ENCODE data around the gene PTPRO.

Gene PTPRO

DNA sequence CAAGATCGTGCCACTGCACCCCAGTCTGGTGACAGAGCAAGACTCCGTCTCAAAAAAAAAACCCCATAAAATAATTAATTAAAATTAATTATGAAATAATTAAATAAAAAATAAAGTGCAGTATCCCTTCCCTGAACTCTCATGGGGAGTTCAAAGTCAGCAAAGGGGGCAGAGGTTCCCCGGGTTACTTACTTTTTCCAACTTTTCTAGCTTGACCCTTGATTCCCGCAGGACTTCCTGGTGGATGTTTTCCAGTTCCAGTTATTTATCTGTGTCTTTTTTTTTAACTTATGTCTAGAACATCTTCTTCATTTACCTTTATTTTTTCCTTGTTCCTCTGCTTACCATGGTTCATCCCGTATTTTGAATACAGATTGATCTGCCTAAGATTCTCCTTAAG, 269.5 kb downstream of the PTPRO start:
- Mint-ChIP-seq H3K4me3 (no peak overlapping the region), H3K4me1 (ENCODE audit: low read depth) (peaks cover 10% of the 10 kb centered on the region), H3K27me3 (peaks cover 5% of the 10 kb centered on the region), H3K27ac (no peak overlapping the region), H3K9me3 (no peaks in the 10 kb centered on the region), H3K36me3 (ENCODE audit: low read depth) (no peaks in the 10 kb centered on the region)
- DNase-seq = no peak

DNA sequence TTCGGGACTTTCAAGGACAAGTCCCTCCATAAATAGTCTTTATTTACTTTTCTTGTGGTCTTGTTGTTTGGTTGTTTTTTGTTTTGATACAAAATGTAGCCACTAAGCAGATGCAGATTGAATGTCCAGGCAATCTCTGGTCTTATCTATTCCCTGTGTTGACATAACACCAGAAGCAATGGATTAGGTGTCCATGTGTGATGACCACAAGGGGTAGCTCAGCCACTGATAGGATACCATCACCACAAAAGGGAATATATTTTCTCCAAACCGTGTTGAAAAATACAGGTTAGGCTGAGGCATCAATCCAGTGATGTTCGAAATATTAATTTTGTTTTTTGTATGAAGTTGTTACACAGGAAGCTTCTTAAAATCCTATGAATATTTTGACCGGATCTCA, 270.6 kb downstream of the PTPRO start:
- DNase-seq = no peak
- no peaks in the 10 kb centered on the region for H3K36me3 Mint-ChIP-seq (ENCODE audit: low read depth)
- no peak overlapping the region for H3K27ac Mint-ChIP-seq
- no peaks in the 10 kb centered on the region for H3K9me3 Mint-ChIP-seq
- H3K27me3 Mint-ChIP-seq = peaks cover 5% of the 10 kb centered on the region
- peaks cover 10% of the 10 kb centered on the region for H3K4me1 Mint-ChIP-seq (ENCODE audit: low read depth)
- no peak overlapping the region for H3K4me3 Mint-ChIP-seq

DNA sequence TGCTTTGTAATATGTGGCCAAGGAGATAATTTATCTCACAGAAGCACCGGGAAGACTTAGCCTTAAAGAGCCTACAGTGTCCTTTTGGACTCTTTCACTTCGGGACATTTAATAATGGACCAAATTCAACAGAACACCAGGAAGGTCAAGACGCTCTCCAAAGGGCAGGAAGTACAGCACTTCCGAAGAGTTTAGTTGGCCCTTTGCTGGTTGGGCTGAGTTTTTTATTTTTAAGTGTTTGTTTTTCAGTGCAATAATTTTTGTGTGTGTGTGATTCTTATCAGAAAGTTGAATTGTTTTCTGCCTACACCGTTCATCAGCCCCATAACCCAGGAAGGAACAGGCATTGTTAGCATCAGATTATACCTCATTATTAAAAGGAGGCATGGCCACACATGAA, 273.9 kb downstream of the PTPRO start:
- H3K4me1 Mint-ChIP-seq (ENCODE audit: low read depth) = peaks cover 9% of the 10 kb centered on the region
- DNase-seq = no peak
- no peaks in the 10 kb centered on the region for H3K9me3 Mint-ChIP-seq
- no peaks in the 10 kb centered on the region for H3K36me3 Mint-ChIP-seq (ENCODE audit: low read depth)
- no peak overlapping the region for H3K27ac Mint-ChIP-seq
- no peak overlapping the region for H3K4me3 Mint-ChIP-seq
- no peaks in the 10 kb centered on the region for H3K27me3 Mint-ChIP-seq

DNA sequence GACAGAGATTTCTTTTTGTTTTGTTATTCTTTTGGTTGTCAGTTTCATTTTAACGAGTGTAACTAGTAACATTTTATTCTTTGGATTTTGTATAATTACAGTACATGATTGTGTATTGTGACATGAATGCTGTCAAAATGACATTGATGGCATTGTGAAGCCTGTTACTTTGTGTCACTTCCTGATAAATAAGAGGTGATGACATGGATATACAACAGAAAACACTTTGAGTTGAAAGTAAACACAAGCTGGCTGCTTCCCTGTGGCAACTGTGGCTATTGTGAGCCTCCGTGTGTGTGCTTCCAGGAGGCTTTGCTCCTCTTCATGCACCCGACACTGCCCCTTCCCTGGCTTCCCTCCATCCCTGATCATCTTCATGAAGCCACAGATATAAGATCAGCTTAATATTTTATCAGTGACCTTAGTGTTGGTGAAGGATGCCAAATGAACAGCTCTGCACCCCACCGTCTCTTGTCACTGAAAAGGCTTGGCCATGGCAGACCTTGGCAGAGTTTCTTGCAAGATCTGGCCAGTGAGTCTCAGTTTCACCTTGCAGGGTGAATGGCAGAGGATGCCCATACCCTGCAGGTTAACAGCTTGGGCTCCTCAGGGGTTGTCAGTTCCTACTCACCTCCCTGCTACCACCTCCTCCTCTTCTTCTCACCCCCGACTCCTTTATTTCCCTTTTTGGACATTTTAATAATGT, 275.0 kb downstream of the PTPRO start:
- Mint-ChIP-seq H3K27me3 (peaks cover 2% of the 10 kb centered on the region), H3K4me3 (no peak overlapping the region)

DNA sequence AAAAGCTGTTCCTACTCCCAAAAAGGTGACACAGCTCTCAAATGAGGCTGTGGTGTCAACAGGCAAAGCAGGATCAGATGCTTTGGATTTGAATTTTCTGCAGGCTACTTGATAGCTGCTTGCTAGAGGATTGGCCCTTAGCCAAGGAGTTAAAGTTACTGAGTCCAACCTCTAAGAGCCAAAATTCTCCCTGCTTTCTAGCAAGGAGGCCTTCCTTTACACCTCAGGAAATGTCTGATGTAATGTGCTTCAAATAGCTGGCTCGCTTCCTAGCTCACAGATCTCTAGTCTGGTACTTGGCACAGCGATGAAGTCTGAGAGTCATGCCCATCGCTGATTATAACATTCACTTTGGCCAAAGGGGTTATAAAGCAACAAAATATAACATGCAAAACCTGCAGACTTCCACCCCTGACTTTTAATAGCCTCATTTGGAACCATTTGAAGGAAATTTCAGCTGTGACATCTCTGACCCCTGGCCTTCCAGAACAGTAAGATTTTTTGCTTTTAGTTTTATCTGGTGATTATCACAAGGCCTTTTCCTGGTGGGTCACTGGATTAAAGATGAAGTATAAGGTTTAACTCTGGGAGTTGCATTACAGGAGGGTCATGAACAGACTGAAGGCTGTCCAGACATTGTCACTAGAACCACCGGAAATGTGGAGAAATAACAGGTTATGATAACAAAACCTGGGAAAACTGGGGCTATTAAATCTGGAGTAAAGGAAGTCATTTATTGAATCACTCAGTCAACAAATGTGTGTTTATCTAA, 277.1 kb downstream of the PTPRO start:
- H3K27me3 Mint-ChIP-seq = peaks cover 5% of the 10 kb centered on the region
- H3K4me1 Mint-ChIP-seq (ENCODE audit: low read depth) = peaks cover 19% of the 10 kb centered on the region
- no peak overlapping the region for H3K27ac Mint-ChIP-seq
- no peaks in the 10 kb centered on the region for H3K9me3 Mint-ChIP-seq
- no peaks in the 10 kb centered on the region for H3K36me3 Mint-ChIP-seq (ENCODE audit: low read depth)
- no peak for DNase-seq
- no peak overlapping the region for H3K4me3 Mint-ChIP-seq

More for the DNA sequence above, 275.0 kb downstream of the PTPRO start:
- peaks cover 18% of the 10 kb centered on the region for H3K4me1 Mint-ChIP-seq (ENCODE audit: low read depth)
- H3K36me3 Mint-ChIP-seq (ENCODE audit: low read depth) = no peaks in the 10 kb centered on the region
- H3K9me3 Mint-ChIP-seq = no peaks in the 10 kb centered on the region
- DNase-seq = no peak
- no peak overlapping the region for H3K27ac Mint-ChIP-seq

DNA sequence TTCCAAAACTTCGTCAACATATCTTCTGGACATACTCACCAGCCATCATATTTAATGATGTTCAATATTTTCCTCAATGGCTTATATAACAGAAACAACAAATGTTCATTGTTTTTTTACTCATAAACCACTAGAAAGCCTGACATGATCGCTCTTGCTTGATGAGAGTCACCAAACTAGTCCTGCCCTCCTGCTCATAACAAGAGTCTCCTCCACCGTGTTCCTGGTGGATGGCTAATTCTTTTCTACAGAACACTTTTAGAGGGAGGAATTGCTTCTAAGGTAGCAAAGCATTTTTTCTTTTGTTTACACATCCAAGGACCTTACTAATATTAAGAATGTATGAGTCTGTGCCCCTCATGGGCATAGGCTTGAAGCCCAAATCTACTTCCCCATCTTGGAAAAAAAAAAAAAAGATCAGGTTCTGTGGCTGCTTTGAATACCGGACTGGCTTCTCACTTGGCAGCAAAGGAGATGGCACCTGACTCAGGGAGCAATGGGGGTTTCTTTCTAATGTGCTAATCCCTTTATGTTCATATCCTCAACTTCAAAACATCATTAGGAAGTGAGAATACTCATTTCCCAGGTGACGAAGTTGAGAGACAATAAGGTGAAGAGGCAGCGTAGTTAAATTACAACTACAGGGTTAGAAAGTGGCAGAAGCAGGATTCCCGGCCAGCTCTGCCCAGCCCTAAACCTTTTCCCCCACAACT, 278.1 kb downstream of the PTPRO start:
- Mint-ChIP-seq H3K36me3 (ENCODE audit: low read depth) (no peaks in the 10 kb centered on the region), H3K9me3 (no peaks in the 10 kb centered on the region), H3K27ac (peak overlapping the region; percentile 54), H3K27me3 (peaks cover 9% of the 10 kb centered on the region), H3K4me1 (ENCODE audit: low read depth) (peaks cover 19% of the 10 kb centered on the region), H3K4me3 (no peak overlapping the region)
- DNase-seq = no peak

DNA sequence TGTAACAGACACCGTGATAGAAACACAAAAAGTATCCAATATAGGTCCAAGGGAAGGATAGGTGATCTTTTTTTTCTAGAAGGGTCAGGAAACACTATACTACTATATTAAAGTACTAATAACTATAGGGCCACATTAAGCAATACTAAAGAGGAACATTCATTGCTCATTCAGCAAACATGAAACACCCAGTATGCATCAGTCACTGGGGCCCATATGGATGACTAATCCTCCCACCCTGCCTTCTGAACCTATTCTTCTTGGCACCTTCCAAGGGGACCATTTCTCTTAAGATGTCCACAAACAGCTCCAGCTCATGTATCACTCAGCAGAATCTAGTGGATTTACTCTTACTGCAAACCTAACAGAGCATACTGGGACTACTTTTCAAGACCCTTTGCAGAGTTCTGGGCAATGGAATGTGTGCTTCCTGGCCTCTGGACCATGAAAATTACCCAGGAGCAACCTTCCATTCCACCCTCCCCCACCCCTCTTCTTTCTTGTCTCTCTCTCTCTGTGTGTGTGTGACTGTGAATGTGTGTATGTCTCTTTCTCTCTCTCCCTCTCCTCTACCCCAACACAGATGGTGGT, 279.0 kb downstream of the PTPRO start:
- H3K9me3 Mint-ChIP-seq = no peaks in the 10 kb centered on the region
- H3K27ac Mint-ChIP-seq = peak overlapping the region; percentile 62
- H3K4me1 Mint-ChIP-seq (ENCODE audit: low read depth) = peaks cover 19% of the 10 kb centered on the region
- peaks cover 9% of the 10 kb centered on the region for H3K27me3 Mint-ChIP-seq
- H3K36me3 Mint-ChIP-seq (ENCODE audit: low read depth) = no peaks in the 10 kb centered on the region
- no peak overlapping the region for H3K4me3 Mint-ChIP-seq
- DNase-seq = no peak

DNA sequence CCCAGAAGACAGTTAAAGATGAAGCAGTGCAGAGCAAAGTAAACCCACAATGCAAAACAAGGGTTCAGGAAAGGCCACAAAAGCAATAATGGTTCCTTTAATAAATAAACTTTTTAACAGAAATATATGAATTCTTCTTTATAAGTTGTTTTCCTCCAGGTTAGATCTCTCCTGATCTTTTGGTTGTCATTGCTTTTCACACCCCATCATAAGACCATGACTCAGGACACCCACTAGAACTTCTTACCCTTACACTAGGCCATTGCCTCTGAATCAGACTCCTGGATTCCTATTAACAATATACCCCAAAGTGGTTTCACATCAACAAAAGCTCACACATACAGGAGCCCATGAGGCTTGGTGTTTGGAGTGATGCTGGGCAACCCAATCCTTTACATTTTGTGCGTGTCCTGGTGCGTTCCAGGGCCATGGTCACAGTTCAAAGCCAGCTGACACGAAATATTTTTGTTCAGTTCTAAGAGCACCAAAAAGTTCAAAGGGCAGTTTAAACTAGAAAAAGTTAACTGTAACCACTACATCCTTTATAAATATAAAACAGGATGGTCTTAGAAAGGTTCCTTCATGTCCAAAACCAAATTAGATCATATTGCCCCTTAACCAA, 279.9 kb downstream of the PTPRO start:
- Mint-ChIP-seq H3K4me3 (no peak overlapping the region), H3K27ac (no peak overlapping the region), H3K9me3 (no peaks in the 10 kb centered on the region), H3K27me3 (peaks cover 9% of the 10 kb centered on the region), H3K36me3 (ENCODE audit: low read depth) (no peaks in the 10 kb centered on the region), H3K4me1 (ENCODE audit: low read depth) (peaks cover 19% of the 10 kb centered on the region)
- no peak for DNase-seq

DNA sequence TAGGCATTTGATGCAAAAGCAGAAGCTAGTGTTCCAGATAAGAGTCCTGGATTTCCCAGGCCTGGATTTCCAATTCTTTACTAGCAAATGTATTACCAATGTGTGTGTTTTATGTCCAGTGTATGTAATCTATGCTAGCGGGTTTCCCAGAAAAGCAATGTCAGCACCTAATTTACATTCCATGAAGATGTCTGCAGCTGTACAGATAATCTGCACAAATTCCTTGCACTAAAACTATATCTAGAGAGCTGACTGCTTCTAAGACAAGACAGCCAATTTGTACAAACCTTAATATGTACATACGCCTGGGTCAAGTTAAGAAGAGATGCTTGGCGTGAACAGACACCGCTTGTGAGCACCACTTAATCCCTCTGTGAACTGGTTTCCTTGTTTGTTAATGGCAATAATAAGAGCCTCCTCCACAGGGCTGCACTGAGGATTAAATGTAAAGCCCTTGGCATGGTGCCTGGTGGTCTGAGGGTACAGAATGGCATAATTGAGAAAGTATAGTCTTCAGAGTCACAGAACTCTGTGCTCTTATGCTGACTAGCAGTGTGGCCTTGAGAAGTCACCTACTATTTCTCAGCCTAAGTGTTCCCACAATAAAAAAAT, 281.3 kb downstream of the PTPRO start:
- Mint-ChIP-seq H3K4me1 (ENCODE audit: low read depth) (peaks cover 19% of the 10 kb centered on the region), H3K9me3 (no peaks in the 10 kb centered on the region), H3K4me3 (no peak overlapping the region), H3K27ac (no peak overlapping the region), H3K36me3 (ENCODE audit: low read depth) (no peaks in the 10 kb centered on the region), H3K27me3 (peaks cover 9% of the 10 kb centered on the region)
- DNase-seq = no peak

DNA sequence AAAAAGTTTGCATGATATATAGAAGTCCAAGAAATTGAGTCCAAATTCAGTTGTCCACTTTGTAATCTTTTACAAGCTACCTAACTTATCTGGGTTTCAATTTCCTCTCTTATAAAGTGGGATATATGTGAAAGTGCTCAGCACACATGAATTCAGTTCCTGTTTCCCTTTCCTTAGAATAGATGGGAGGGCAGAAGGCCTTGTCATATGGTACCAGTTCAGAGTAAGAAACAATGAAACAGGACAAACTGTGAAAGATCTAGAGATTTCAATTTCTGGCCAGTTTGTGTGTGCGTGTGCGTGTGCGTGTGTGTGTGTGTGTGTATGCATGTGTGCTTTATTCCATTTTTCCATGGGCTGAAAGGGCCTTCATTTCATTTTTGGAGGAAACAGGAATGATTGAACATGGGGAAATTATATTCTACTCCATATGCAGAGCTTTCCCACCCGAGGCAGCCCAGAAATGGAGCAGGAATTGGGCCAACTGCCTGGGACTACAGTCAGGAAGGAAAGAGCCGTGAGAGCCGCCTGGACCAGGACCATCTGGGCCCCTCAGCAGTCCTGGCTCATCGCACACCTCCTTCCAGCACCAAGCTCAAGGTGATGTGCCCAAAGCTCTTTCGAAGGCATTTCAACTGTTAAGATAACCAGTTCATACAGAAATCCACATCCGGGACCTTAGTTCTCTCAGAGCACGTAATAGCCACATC, 283.7 kb downstream of the PTPRO start:
- no peak overlapping the region for H3K4me3 Mint-ChIP-seq
- H3K27me3 Mint-ChIP-seq = peaks cover 9% of the 10 kb centered on the region
- no peak for DNase-seq
- H3K27ac Mint-ChIP-seq = no peak overlapping the region
- H3K36me3 Mint-ChIP-seq (ENCODE audit: low read depth) = no peaks in the 10 kb centered on the region
- H3K9me3 Mint-ChIP-seq = no peaks in the 10 kb centered on the region
- peaks cover 11% of the 10 kb centered on the region for H3K4me1 Mint-ChIP-seq (ENCODE audit: low read depth)

DNA sequence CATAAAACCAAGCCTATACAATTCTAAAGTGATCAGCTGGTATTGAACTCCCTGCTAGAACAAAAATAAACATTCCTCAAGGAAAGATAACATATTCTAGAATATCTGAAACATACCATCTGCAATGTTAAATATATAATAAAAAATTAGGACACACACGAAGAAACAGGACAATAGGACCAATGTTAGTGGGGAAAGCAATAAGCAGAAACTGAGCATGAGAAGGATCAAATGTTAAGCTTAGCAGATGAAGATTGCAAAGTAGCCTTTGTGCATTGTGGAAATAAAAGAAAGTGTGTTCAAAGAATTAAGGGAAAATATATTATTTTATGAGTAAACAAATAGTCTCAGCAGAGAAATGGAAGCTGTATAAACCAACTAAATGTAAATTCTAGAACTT, 286.1 kb downstream of the PTPRO start:
- H3K9me3 Mint-ChIP-seq = peaks cover 4% of the 10 kb centered on the region
- no peaks in the 10 kb centered on the region for H3K36me3 Mint-ChIP-seq (ENCODE audit: low read depth)
- H3K4me3 Mint-ChIP-seq = no peak overlapping the region
- DNase-seq = no peak
- H3K27ac Mint-ChIP-seq = no peak overlapping the region
- H3K4me1 Mint-ChIP-seq (ENCODE audit: low read depth) = no peaks in the 10 kb centered on the region
- peaks cover 10% of the 10 kb centered on the region for H3K27me3 Mint-ChIP-seq

DNA sequence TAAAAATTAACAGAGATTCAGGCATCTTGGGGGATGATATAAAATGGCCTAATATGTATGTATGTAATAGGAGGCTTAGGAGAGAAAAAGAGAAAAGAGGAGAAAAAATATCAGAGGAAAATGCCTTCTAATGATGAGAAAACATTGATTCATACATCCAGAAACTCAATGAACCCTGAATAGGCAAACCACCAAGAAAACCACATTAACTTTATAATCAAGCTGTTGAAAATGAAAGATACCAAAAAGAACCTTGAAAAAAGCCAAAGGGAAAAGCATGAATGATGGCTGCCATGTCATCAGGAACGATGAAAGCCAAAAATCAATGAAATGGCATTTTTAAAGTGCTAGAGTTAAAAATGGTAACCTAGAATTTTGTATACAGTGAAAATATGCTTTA, 286.6 kb downstream of the PTPRO start:
- H3K9me3 Mint-ChIP-seq = peaks cover 8% of the 10 kb centered on the region
- no peak for DNase-seq
- H3K36me3 Mint-ChIP-seq (ENCODE audit: low read depth) = no peaks in the 10 kb centered on the region
- H3K4me1 Mint-ChIP-seq (ENCODE audit: low read depth) = no peaks in the 10 kb centered on the region
- peaks cover 10% of the 10 kb centered on the region for H3K27me3 Mint-ChIP-seq
- no peak overlapping the region for H3K27ac Mint-ChIP-seq
- H3K4me3 Mint-ChIP-seq = no peak overlapping the region

DNA sequence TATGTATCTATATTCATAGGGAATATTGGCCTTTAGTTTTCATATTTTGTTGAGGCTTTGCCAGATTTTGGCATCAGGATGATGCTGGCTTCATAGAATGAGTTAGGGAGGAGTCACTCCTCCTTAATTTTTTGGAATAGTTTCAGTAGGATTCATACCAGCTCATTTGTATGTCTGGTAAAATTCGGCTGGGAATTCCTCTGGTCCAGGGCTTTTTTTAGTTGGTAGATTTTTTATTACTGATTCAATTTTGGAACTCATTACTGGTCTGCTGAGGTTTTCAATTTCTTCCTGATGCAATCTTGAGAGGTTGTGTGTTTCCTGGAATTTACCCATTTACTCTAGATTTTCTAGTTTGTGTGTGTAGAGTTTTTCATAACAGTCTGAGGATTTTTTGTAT, 291.7 kb downstream of the PTPRO start:
- no peaks in the 10 kb centered on the region for H3K36me3 Mint-ChIP-seq (ENCODE audit: low read depth)
- no peak overlapping the region for H3K4me3 Mint-ChIP-seq
- no peak overlapping the region for H3K27ac Mint-ChIP-seq
- H3K27me3 Mint-ChIP-seq = peaks cover 16% of the 10 kb centered on the region
- no peaks in the 10 kb centered on the region for H3K4me1 Mint-ChIP-seq (ENCODE audit: low read depth)
- no peak for DNase-seq
- peaks cover 14% of the 10 kb centered on the region for H3K9me3 Mint-ChIP-seq

Data from activated T-cell treated with anti-CD3 and anti-CD28 coated beads, Interleukin-2, amount 50 U/mL, for 24 hours (primary cell).